Memory B cell (primary cell): Measurements from ENCODE around the gene DDC.
"Not testable (repeated sequence)": the region's sequence is repeated elsewhere in the genome, so short reads cannot be mapped to it uniquely, and the experiment has no call there.

Source experiments
- ATAC-seq: fragments of 150-1000 bp; cut with Tn5 transposase; 2 replicates; pipeline ENCODE4 v1.10.0; 2021; ENCODE audit warnings: low read depth, mild to moderate bottlenecking, moderate library complexity
- DNase-seq, 2 donors: peaks; one replicate each; pipeline ENCODE4 v3.0.0; 2022; ENCODE audit warnings: low spot score in 2 of 2
- H3K27ac Mint-ChIP-seq: one replicate; pipeline ENCODE4 v1.8.0; 2022; ENCODE audit warnings: mild to moderate bottlenecking, moderate library complexity, mixed read lengths
- H3K27me3 Mint-ChIP-seq: one replicate; pipeline ENCODE4 v1.8.0; 2022; ENCODE audit warnings: mixed read lengths
- H3K36me3 Mint-ChIP-seq: one replicate; pipeline ENCODE4 v1.8.0; 2022; ENCODE audit warnings: mild to moderate bottlenecking, mixed read lengths
- H3K4me1 Mint-ChIP-seq: one replicate; pipeline ENCODE4 v1.8.0; 2022; ENCODE audit warnings: mixed read lengths
- H3K4me3 Mint-ChIP-seq: one replicate; pipeline ENCODE4 v1.8.0; 2022; ENCODE audit warnings: mild to moderate bottlenecking, moderate library complexity, mixed read lengths
- H3K9me3 Mint-ChIP-seq: one replicate; pipeline ENCODE4 v1.8.0; 2022; ENCODE audit warnings: mixed read lengths

The DDC gene

DNA sequence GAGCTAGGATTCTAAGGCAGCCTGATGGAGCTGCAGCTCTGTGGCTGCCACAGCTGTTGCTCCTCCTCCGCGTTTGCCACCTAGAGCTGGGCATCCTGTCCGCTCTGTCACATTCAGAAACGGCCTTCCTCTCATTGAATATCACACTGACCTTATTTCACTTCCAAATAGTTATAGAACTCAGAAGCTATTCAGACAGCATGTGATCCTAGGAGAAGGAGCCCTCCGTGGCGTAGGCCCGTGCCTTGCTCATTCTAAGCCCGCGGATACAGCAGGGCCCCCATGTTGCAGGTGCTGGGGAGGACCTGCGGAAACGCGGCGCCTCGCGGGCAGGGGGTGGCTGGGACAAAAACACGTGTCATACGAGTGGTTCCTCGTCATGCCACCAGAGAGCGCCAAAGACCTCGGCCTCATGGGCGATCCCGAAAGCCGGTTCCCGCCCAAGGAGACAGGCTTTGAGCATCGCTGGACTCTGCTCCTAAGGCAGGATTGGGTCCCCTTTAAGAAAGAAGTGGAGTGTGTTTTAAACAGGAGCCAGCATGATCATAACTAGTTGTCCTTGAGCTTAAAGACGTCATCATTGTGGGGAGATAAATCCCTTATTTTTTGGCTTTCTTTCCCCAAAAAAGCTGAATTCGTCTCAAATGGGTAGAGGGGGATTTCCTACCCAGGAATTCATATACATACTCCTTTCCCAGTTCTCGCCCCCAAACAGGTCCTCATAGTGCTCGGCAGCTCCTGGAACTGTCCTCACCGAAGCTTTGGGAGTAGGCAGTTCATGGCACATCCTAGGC is 97.2 kb downstream of the DDC start:
- Mint-ChIP-seq H3K9me3 (no peaks in the 10 kb centered on the region), H3K4me3 (peak overlapping the region; percentile 49), H3K36me3 (no peaks in the 10 kb centered on the region), H3K27ac (no peak overlapping the region), H3K27me3 (peaks cover 9% of the 10 kb centered on the region), H3K4me1 (peaks cover 5% of the 10 kb centered on the region)
- peak; percentile 55 to 66 for DNase-seq
- ATAC-seq: peak; percentile 92

DNA sequence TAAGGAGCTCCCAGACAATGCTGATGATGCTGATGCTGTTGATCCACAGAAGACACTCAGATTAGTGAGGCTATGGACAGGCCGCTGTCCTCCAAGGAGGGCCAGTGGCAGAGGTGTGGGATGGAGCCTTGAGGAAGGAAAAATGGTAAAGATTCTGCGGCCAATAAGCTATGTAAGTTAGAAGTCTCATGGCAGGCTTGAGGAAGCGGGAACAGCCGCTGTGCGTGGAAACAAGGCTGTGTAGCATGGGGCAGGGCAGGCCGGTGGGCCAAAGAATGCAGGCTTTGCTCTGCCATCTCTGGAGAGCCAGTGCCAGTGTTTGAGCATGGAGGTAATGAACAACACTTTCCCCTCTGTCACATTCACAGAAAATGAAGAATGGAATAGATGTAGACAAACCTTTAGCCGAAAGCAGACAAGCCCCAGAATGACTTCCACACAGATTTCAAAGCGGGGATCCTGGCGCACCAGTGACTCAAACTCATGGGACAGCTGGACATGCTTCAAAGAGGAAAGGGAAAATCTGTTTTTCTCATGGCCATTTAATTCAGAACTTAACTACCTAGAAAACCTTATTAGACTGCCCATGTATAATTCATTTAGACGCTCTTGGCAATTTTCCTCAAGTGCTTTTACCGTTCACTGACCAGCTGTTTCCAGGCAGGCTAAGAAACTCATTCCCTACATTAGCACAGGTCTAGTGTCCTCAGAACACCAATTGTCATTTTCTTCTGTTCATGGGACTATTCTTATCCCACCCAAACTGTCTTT is 98.2 kb downstream of the DDC start:
- Mint-ChIP-seq H3K27ac (no peak overlapping the region), H3K9me3 (no peaks in the 10 kb centered on the region), H3K4me1 (peaks cover 5% of the 10 kb centered on the region), H3K27me3 (peaks cover 6% of the 10 kb centered on the region), H3K36me3 (no peaks in the 10 kb centered on the region), H3K4me3 (no peak overlapping the region)
- no peak for ATAC-seq
- DNase-seq: no peak

DNA sequence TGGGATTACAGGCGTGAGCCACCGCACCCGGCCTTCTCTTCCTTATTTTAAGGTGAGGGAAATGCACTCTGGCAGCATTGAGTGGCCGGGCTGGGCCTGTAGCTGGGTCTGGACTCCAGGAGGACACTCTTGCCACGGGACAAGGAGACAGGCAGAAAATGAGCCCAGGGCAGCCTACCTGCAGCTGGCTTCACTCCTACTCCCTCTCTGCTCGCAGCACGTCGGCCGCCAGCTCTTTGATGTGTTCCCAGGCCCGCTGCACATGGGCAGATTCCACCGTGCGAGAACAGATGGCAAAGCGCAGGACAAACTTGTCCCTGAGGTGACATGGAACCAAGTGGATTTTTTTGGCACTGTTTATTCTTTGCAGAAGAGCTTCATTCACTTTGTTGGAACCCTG is 102.2 kb downstream of the DDC start:
- H3K36me3 Mint-ChIP-seq: no peaks in the 10 kb centered on the region
- peaks cover 2% of the 10 kb centered on the region for H3K27me3 Mint-ChIP-seq
- H3K27ac Mint-ChIP-seq: no peak overlapping the region
- no peak overlapping the region for H3K4me3 Mint-ChIP-seq
- peaks cover 3% of the 10 kb centered on the region for H3K4me1 Mint-ChIP-seq
- H3K9me3 Mint-ChIP-seq: no peaks in the 10 kb centered on the region
- no peak for DNase-seq
- no peak for ATAC-seq

DNA sequence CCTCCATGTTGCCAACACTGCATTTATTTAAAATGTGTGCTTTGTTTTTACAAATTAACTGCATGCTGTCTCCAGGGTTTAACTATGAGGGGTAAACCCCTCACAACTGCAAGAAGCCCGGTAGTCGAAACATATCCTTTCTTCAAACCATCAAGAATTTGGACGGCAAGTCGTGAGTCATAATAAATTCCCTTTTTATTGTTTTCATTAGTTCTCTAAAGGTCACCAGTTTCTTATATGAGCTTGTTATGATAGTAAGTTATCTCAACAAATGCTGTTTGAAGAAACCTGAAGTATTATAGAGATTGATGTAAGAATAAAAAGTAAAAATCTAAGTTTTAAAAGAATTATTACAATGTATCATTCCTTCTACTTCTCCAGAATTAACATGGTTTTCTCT is 102.8 kb downstream of the DDC start:
- H3K27me3 Mint-ChIP-seq: peaks cover 2% of the 10 kb centered on the region
- no peaks in the 10 kb centered on the region for H3K9me3 Mint-ChIP-seq
- DNase-seq: no peak
- no peak overlapping the region for H3K27ac Mint-ChIP-seq
- ATAC-seq: no peak
- no peaks in the 10 kb centered on the region for H3K4me1 Mint-ChIP-seq
- H3K36me3 Mint-ChIP-seq: no peaks in the 10 kb centered on the region
- H3K4me3 Mint-ChIP-seq: no peak overlapping the region

DNA sequence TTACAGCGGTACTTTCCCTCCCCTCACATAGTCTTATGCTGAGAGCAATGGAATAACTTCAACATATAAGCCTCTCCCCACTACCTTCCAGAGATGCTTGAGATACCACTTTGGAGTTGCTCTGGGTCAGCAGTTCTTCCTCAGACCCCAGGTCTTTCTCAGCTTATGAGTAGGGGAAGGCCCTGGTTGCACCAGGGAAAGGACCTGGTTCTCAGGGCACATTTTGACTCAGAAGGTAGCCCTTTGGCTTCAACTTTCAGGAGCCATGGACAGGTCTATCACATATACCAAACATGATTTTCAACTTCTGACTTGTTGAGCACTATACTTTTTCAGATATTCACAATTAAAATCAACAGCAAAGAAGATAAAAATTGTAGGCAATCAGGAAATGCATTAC is 103.5 kb downstream of the DDC start:
- ATAC-seq (no peak), DNase-seq (no peak)
- Mint-ChIP-seq H3K27me3 (peaks cover 2% of the 10 kb centered on the region), H3K36me3 (no peaks in the 10 kb centered on the region), H3K27ac (no peak overlapping the region), H3K4me3 (no peak overlapping the region), H3K4me1 (no peaks in the 10 kb centered on the region), H3K9me3 (no peaks in the 10 kb centered on the region)

DNA sequence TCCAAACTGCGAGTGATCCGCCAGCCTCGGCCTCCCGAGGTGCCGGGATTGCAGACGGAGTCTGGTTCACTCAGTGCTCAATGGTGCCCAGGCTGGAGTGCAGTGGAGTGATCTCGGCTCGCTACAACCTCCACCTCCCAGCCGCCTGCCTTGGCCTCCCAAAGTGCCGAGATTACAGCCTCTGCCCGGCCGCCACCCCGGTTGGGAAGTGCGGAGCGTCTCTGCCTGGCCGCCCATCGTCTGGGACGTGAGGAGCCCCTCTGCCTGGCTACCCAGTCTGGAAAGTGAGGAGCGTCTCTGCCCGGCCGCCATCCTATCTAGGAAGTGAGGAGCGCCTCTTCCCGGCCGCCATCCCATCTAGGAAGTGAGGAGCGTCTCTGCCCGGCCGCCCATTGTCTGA is 106.0 kb downstream of the DDC start:
- H3K4me3 Mint-ChIP-seq, ATAC-seq, H3K4me1 Mint-ChIP-seq, DNase-seq, H3K27me3 Mint-ChIP-seq, H3K27ac Mint-ChIP-seq, H3K9me3 Mint-ChIP-seq, H3K36me3 Mint-ChIP-seq: not testable (repeated sequence)

DNA sequence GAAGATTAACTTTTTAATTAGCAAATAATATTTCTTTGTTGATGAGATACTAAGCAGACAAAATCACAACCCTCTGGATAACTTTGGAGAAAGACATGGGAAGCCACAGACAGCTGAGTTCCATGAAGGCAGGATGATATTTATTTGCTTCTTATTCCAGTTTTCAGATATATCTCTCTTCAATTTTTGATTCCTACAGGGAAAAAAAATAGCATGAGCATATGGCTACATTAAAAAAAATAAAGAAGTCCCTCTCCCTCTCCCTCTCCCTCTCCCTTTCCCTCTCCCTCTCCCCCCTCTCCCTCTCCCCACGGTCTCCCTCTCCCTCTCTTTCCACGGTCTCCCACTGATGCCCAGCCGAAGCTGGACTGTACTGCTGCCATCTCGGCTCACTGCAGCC is 106.6 kb downstream of the DDC start:
- H3K9me3 Mint-ChIP-seq, H3K27me3 Mint-ChIP-seq, ATAC-seq, DNase-seq, H3K4me1 Mint-ChIP-seq, H3K4me3 Mint-ChIP-seq, H3K27ac Mint-ChIP-seq, H3K36me3 Mint-ChIP-seq: not testable (repeated sequence)

DNA sequence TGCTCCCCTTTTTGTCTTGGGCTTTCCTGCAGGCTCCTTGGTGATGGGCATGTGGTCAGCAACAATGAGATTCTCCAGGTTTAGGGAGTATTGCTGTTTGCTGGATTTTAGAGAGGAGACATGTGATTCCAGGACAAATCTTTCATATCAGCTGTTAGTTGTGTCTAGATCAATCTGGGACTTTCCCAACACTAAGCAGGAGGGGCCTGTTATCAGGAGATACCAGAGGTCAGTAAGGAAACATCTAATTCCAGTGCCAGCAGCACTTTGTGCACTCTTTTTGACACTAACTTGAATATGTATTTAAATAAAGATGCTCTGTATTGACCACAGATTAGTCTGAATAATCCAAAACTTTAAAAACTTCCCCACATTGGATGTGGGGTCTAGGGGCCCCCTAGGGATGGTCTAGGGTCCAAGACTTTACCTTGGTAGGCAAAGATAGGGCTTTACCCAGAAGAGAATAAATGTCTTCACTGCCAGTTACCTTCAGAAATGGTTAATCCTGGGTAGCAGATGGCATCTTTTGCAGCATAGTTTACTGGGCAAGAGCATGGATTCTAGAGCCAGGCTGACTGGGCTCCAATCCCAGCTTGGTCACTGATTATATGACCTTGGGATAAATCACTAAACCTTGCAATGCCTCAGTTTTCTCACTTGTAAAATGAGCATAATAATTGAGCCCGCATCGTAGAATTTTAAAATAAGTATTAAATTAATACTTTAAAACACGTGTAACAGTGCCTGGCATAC is 108.7 kb downstream of the DDC start:
- no peak for ATAC-seq
- no peaks in the 10 kb centered on the region for H3K9me3 Mint-ChIP-seq
- no peak overlapping the region for H3K4me3 Mint-ChIP-seq
- peaks cover 2% of the 10 kb centered on the region for H3K27me3 Mint-ChIP-seq
- no peaks in the 10 kb centered on the region for H3K4me1 Mint-ChIP-seq
- no peaks in the 10 kb centered on the region for H3K36me3 Mint-ChIP-seq
- DNase-seq: no peak
- H3K27ac Mint-ChIP-seq: no peak overlapping the region

DNA sequence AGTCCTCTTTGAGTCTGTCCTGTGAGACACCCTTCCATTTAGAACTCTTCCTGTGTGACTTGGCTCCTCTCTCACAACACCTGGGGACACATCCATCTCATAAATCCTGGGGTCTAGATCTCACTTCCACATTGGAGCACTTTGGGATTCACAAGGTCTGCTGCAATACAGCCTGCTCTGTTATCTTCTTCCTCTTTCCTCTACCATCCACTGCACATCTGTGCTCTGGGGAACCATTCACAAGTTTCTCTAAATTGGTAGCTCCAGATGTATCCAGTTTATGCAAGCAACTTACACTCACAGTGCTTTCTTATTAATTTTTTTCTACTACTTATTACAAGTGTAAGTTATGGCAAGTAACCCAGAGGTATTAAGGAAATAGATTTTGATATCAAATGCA is 109.5 kb downstream of the DDC start:
- H3K27me3 Mint-ChIP-seq: peaks cover 2% of the 10 kb centered on the region
- H3K27ac Mint-ChIP-seq: no peak overlapping the region
- H3K36me3 Mint-ChIP-seq: no peaks in the 10 kb centered on the region
- H3K9me3 Mint-ChIP-seq: no peaks in the 10 kb centered on the region
- DNase-seq (no peak), ATAC-seq (no peak)
- H3K4me1 Mint-ChIP-seq: no peaks in the 10 kb centered on the region
- H3K4me3 Mint-ChIP-seq: no peak overlapping the region

DNA sequence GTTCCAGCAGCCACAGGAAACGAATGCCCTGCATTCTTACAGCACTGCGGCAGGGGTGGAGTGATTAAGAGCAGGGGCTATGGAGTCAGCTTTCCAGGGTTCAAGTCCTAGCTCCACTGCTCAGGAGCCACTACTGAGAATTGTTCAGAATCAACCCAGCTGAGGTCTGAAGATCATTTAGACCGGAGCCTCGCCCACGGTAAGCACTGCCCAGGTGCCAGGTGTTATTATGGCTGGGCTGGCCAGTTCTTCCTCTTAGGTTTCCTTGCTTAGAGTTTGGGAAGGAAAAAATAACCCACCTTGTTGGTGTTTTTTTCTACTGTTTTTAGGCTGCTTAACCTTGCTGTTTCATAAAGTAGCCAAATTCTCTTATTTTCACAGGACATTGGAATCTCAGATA is 110.2 kb downstream of the DDC start:
- Mint-ChIP-seq H3K27me3 (peaks cover 2% of the 10 kb centered on the region), H3K4me1 (no peaks in the 10 kb centered on the region), H3K36me3 (no peaks in the 10 kb centered on the region), H3K27ac (no peak overlapping the region), H3K9me3 (no peaks in the 10 kb centered on the region), H3K4me3 (no peak overlapping the region)
- DNase-seq (no peak), ATAC-seq (no peak)

DNA sequence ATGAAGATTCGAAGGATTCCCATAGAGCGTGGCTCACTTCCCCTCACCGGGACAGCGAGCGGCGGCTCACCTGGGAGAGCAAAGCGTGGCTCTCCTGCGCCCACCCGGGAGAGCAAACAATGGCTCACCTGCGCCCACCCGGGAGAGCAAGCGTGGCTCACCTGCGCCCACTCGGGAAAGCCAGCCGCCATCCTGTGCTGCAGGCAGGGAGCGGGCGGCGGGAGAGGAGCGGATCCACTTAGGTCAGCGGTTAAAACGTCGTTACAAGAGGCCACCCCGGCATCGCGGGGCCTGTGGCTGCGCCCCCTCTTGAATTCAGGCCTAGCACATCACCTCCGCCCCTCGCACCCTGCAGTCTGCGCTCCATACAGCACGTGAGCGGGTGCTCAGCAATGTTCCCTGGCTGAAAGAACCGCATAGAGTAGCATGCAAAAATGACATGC is 114.6 kb downstream of the DDC start:
- peak overlapping the region; percentile 90 for H3K4me3 Mint-ChIP-seq
- DNase-seq (no peak), ATAC-seq (peak; percentile 26)
- H3K9me3 Mint-ChIP-seq: no peaks in the 10 kb centered on the region
- H3K27me3 Mint-ChIP-seq: peaks cover under 1% of the 10 kb centered on the region
- peaks cover 16% of the 10 kb centered on the region for H3K36me3 Mint-ChIP-seq
- H3K4me1 Mint-ChIP-seq: peaks cover 6% of the 10 kb centered on the region
- H3K27ac Mint-ChIP-seq: peak overlapping the region; percentile 92

DNA sequence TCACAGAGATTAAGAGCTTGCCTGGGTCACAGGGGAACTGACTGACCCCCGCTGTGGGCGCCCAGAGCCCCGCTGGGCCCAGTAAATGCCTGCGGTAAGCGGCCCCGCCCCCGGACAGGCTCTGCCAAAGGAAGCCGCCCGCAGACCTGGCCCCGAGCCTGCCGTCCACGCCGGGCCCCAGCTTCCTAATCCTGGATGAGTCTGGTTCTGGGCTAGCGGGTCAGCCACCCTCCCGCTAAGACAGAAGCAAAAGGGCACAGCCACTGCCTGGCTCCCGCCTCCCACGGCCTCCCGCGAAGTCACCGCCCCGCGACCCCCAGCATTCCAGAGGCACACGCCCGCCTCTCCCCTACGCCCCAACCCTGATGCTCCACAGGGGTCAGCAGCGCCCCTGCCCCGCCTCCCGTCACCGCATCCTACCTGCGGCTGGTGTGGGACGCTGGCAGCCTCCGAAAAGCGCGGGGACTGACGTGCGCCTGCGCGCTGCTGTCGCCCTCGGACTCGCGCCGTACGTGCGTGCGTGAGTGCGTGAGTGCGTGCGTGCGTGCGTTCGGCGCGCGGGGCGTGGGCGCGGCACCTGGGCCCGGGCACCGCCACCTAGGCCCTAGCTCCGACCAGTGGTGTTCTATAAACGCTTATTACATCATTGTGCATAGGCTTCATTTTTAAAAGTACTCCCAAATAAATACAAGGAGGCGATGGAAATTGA is 115.2 kb downstream of the DDC start, which contains the start of gene FIGNL1:
FIGNL1 (minus strand) TSS at position 470 of the 709 bp plus-strand sequence. CDS start 3,063 bp downstream, outside the sequence.
- Mint-ChIP-seq H3K9me3 (no peaks in the 10 kb centered on the region), H3K36me3 (peaks cover 20% of the 10 kb centered on the region), H3K27me3 (no peaks in the 10 kb centered on the region), H3K4me3 (peak within 1 kb of the TSS; percentile 90), H3K4me1 (peaks cover 6% of the 10 kb centered on the region), H3K27ac (peak within 1 kb of the TSS; percentile 92)
- peak; percentile 64 to 68 for DNase-seq
- peak; percentile 98 for ATAC-seq

DNA sequence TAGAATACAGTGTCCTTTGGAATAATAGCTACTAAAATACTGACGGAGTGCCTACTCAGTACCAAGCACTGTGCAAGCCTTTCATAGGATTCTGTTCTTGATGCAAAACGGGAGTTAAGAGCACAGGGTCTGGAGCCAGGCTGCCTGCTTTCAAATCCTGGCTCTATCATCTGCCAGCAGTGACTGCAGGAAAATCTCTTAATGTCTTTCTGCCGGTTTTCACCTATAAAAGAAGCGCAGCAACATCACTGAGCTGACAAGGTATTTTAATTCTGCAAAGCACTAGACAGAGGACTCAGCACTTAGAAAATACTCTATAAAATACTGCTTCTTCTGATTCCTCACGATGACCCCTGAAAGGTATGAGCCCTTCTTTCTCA is 115.7 kb downstream of the DDC start:
- peaks cover 6% of the 10 kb centered on the region for H3K4me1 Mint-ChIP-seq
- peaks cover 20% of the 10 kb centered on the region for H3K36me3 Mint-ChIP-seq
- H3K4me3 Mint-ChIP-seq: peak overlapping the region; percentile 90
- H3K27ac Mint-ChIP-seq: peak overlapping the region; percentile 92
- no peak for ATAC-seq
- H3K27me3 Mint-ChIP-seq: no peaks in the 10 kb centered on the region
- H3K9me3 Mint-ChIP-seq: no peaks in the 10 kb centered on the region
- no peak for DNase-seq
